LHCN-M2 (cell line): ENCODE data around the gene RBPJ. TPM values are rescaled to one million over a fixed set of nuclear protein-coding genes. Genes with fewer than 3 reads are reported as not detected.

ENCODE experiments used
- DNase-seq: peaks from one replicate; pipeline ENCODE4 v3.0.0-alpha.2; 2012; ENCODE audit warnings: low read depth
- total RNA-seq: library from RNA; depleted of rRNA; stranded (reverse); fragments of >200 nt; gene quantifications from 2 replicates; pipeline ENCODE4 v1.2.3, GENCODE V29; 2014

RBPJ gene
- total RNA-seq, 1 experiment from 2014 or later: 133 TPM

DNA sequence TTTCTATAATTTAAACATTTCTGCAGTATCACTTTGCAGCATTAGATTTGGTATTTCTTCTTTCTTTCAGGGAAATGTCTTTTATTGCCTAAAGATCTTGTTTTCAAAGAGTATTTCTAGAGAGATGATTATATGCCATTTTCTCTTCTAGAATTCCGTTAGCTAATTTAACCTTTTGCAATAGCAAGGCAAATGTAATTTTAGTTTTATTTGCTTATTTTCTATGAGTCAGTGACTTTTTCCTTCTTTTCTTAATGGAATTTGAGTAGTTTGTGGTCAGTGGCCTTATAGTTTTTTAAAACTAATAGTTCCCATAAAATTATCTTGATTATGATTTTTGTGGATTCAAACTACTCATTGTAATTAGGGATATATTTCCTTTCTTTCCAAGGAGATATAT lies 97.3 kb downstream of the RBPJ start:
- DNase-seq: no peak

DNA sequence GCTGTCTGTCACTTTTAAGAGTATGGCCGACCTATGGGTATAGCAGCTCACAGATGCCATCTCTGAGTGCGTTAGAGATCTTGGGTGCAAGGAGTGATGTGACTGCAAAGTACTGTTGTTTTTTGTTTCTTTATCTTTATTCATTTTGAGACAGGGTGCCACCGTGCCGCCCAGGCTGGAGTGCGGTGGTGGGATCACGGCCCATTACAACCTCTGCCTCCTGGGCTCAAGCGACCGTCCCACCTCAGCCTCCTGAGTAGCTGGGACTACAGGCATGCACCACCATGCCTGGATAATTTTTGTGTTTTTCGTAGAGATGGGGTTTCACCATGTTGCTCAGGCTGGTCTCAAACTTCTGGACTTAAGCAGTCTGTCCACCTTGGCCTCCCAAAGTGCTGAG lies 98.0 kb downstream of the RBPJ start:
- no peak for DNase-seq

DNA sequence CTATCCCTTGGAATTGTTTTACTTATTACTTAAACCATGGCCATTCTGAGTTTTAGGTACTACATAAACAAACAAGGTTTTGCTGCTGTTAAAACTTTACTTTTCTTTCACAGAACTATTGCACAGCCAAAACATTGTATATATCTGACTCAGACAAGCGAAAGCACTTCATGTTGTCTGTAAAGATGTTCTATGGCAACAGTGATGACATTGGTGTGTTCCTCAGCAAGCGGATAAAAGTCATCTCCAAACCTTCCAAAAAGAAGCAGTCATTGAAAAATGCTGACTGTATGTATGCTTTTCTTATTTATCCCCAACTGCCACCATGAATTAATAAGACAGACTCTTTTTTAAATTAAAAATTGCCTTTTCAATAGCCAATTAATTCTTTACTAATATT lies 99.6 kb downstream of the RBPJ start:
- DNase-seq: peak; percentile 30

DNA sequence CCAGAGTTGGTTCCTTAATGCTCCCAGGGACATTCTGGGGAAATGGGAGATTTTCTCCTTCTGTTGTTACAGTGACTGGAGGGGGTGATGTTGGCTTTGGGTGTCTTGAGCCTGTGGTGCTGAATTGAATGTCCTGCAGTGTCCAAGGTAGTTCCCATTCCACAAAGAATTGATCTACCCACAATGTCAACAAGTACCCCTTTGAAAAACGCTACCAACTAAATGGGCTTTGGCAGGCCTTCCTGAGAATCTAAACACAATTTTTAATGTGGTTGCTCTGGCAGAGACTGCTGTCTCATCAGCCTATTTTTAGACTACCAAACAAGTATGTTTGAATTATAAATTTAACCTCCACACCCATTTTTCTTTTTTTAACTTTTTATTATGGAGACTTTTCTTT lies 100.1 kb downstream of the RBPJ start:
- DNase-seq: peak; percentile 30

DNA sequence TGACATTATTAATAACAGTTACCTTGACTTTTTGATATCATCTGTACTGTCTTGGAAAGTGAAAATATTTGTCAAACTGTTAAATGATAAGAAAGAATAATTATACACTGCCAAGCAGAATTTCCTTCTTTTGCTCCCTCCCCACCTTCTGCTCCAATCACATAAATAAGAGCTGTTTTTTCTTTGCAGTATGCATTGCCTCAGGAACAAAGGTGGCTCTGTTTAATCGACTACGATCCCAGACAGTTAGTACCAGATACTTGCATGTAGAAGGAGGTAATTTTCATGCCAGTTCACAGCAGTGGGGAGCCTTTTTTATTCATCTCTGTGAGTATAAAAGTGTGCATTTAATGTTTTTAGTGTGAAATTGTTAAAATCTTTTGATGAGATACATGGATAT lies 103.3 kb downstream of the RBPJ start:
- no peak for DNase-seq

DNA sequence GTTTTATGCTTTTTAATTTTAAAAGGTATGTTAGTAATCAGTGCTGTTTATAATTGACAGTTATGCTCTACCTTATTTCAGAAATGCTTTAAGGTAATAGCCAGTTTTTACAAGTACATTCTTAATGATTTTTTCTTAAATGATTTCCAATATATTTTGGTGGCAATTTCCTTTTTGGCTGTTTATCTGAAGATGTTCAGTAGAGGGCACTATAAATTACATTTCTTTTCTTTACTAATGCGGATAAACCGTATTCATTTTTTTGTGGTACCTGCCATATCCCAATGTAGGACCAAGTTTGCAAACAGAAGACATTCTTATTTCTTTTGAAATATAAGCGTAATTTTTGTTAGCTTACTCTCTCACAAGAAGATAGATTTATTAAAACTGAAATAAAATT lies 104.0 kb downstream of the RBPJ start:
- DNase-seq: no peak

DNA sequence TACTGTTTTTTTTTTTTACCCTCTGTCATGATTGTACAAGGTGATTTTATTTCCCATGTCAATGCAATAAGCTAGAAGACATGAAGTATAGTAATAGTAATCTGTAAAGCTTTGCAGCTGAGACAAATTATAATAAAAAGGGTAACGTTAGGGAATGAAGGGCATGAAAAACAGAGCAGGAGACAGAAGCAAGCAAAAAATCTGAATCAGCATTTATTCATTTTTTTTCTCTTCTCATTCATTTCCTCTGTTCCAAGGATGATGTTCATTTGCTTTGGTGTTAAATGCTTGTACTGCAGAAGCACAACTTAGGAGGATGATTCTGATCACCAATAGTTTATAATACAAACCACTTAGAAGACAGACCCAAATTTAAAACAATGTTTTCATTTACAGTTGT lies 105.1 kb downstream of the RBPJ start:
- DNase-seq: no peak

DNA sequence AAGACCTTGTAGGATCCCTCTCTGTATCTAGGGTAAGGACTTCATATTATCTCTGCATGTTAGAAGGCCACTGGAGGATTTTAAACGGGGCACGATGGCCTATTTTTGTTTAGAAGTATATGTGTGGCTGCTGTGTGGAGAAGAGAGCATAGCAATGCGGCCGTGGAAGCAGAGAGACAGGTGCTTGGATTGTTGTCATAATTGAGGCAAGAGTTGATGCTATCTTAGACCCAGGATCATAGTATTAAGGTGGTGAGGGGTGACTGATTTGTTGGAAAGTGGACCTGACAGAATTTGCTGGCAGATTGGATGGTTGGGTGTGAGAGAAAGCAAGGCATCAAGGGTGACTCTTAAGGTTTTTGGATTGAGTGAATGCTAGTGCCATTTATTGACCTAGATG lies 106.1 kb downstream of the RBPJ start:
- no peak for DNase-seq

DNA sequence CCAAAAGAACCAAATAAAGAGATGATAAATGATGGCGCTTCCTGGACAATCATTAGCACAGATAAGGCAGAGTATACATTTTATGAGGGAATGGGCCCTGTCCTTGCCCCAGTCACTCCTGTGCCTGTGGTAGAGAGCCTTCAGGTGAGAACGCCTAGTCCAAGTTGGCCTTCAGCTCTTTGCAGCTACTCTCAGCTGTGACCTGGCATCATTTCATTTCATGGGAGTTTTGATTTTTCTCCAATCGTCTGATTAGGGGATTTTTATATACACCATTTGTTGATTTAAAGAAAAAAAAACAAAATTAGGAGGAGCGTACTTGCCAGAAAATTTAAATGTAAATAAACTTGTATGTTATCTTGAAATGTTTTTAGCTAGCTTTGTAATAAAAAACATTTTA lies 109.1 kb downstream of the RBPJ start:
- no peak for DNase-seq

DNA sequence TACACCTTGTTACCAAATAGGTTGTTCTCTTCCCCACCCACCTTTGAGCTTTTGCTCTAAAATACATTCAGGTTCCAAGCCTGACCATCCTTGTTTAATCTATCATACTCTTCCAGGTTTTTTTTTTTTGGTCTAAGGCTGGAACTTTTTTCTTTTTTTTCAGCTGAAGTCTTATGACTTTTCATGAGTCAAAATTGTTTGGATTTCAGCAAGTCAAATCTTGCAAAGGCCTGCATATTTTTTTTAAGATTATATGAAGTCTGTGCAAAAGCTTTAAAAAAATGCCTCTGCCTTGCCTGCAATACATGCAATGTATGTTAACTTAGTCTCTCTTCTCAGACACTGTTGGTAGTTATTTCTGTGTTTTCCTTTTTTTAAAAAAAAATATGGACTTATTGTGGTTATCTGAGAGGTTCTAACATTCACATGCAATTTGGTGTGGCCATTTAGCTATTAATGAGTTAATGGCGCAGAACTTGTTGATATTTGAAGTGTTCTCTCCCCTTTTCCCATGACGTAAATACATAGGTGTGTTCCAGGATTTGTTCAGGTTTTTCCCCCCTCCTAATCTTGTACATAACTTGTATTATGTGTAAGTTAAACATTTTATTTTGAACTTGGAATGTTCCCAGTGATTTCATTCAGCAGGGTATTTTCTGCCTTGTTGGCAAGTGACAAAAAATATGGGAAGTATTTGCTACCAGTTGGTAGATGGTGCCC lies 110.8 kb downstream of the RBPJ start:
- peak; percentile 24 for DNase-seq

DNA sequence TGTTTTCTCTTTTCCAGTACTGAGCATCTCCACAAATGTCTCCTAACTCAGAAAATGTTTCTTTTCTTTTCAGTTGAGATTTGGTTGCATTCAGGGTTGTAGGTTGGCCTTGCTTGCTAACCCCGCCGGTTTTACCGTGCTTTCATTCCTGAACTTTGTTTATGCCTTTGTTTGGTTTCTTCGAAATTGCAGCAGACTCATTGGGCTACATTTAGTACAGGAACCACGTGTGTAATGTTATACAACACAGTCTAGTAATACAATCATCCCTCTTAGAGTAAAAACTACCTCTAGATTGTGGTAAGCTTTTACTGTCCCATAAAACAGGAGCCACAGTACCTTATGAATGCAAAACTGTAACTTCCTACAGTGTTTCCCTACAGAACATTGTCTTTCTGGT lies 111.6 kb downstream of the RBPJ start:
- DNase-seq: peak; percentile 17

DNA sequence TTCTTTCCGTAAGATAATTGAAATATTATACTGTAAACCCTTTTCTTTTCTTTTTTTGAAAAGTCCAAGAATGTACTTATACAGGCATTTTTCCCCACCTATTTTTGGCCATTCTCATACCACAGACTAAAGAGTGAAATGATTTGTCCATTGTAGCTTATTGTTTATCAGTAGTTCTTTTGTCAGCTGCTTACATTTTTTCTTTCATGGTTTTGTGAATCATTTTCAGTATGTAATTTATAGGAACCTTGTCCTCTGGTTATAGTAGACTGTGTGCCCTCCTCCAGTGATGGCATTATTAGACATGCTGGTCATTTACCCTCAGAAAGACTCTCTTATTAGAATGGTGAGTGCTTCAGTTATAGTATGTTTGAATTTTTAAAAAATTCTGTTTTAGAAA lies 112.7 kb downstream of the RBPJ start:
- DNase-seq: peak; percentile 73

DNA sequence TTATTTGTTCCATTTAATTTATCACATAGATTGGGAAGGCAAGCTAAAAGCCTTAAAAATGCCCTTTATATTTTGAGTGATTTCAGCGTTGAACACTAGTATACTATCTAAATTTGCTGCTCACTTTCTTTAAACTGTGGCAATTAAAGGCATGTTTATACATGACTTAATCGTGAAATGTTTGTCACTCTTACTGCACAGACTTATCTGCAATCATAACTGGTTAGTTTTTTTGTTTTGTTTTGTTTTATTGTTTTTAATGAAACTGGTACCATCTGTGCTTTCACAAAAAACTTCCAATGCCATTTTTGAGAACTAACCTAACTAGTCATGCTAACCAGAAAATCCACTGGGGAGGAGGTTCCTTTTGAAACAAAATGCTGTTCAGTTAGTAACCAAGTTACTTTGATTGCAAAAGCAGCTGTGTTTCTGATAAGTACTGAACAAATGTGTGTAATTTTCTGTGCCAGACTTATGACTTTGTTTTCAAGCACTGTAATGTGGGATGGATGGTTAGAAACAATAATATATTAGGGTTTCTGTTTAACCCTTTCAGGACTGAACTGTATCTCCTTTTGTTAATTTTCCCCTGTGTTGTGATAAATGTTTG lies 113.3 kb downstream of the RBPJ start:
- DNase-seq: peak; percentile 85

DNA sequence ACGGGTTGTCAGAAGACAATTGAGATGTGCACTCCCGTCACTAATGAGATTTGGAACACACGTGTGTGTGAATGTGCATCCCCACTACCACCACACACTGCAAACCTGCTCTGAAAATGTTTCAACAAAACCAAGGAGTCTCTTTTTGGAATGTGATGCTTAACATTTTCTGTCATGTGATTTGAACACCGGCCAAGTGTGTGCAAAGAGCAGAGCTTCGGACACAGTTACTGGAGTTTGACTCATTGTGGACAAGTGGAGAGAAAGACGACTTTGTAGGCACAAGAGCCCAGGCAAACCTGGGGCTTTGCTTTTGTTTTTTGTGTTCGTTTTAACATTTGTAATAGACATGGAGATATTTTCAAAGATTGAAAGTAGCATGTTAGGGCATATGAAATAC lies 120.3 kb downstream of the RBPJ start:
- peak; percentile 66 for DNase-seq

DNA sequence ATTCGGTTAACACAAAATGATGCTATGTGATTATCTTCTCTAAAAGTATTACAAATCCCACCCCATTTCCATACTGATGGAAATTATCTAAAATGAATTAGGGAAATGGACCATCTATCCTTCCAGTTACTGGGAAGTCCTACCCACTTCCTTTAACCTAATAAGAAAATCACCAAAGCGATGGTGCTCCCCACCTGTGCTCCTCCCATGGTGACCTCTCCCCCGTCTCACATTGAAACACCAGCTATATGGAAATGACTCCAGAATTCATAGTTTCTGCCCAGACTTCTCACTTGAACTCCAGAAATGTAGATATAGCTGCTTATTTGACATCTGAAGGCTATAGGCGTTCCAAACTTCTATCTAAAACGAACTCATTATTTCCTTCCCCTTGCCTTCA lies 121.0 kb downstream of the RBPJ start:
- DNase-seq: no peak

DNA sequence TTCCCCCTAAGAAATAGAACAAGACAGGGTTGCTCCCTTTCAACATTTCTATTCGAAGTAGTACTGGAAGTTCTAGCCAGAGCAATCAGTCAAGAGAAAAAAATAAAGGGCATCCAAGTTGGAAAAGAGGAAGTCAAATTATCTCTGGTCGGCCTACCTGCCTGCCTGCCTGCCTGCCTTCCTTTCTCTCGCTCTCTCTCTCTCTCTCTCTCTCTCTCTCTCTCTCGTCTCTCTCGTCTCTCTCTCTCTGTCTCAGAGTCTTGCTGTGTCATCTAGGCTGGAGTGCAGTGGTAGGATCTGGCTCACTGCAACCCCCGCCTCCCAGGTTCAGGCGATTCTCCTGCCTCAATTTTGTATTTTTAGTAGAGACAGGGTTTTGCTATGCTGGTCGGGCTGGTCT lies 126.6 kb downstream of the RBPJ start:
- DNase-seq: no peak

DNA sequence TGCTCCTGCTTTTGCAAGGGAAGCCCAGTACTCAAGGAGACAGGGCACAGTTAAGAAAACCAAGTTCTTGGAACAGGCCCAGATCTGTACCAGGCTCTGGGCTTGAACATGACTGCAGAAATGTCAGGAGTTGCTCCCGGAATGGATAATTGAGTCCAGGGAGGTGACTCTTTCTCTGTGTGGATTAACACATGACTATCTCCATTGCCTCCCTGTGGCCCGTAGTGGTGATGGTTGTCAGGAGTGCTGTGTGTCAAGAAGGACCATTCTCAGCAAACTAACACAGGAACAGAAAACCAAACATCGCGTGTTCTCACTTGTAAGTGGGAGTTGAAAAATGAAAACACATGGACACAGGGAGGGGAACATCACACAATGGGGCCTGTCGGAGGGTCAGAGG lies 129.6 kb downstream of the RBPJ start:
- peak; percentile 29 for DNase-seq

DNA sequence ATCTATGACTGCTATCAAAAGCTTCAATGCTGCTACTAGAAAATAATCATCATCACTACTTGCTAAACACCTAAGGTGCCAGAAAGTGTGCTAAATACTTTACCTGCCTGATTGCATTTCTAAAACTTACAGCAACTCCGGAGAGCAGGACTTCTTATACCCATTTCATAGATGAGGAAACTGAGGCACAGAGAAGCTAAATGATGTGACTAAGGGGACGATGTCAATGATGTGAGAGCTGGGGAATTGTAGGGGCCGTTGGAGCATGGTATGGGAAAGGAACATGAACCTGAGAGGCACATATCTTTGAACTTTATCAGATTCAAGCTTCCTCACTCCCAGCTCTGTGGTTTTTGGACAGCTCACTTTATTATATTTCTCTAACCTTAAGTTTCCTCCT lies 130.8 kb downstream of the RBPJ start:
- DNase-seq: peak; percentile 20

DNA sequence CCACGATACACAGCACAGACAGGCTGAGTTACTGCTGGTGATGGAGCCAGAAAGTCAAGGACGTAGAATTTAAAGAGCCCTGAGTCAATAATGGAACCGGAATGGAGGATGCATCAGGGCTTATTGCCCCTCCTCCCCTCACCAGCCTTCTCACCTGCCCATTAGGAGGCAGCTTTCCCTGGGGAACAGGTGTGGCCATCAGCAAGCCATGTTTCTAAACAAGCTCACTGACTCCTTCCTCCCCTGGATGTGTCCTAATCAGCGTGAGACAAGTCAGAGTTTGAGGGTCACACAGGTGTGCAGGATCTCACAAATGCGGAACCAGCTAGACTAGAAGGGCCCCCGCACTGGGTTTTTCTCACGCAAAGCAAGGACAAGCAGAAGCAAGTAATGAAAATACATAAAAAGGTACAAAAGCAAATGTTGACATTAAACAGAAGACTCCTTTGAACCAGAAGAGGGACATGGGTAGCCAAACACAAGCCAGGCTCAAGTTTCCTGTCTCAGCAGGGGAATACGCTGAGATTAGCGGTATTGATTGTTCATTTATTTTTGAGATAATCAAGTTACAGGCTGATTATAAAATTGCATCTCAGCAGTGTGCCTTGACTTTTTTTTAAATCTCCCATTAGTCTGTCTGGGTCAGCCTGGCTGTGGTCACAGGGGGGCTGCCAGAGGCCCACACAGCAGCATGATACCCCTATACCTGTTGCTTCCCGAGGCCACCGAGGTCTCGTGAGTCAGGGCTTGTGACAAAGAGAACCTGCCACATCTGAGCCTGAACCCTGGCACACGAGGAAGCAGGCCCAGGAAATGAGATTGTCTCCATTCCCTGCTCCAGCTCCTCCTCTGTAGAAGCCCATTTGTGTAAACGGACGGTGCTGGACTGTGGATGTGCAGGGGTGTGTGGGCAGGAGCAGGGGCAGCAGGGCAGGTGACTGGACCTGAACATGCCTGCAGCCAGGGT lies 132.0 kb downstream of the RBPJ start:
- DNase-seq: no peak

DNA sequence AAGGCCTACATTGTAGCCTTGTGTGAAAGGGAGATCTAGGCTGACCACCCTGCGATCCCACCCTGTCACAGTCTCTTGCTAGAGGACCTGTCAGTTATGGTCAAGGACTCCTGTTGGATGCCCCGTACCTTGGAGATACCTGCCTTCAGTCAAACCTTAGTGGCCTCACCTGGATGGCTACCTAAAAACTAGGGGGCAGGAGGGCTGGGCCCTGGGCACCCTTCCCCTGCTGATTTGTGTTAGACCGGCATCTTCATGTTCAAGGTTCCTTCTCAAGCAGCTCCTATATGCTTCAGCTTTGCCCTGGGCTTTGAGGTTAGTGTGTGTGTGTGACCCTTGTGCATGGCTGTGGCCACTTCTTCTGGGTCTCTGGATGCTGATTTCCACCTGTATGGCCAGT lies 134.1 kb downstream of the RBPJ start:
- DNase-seq: no peak

DNA sequence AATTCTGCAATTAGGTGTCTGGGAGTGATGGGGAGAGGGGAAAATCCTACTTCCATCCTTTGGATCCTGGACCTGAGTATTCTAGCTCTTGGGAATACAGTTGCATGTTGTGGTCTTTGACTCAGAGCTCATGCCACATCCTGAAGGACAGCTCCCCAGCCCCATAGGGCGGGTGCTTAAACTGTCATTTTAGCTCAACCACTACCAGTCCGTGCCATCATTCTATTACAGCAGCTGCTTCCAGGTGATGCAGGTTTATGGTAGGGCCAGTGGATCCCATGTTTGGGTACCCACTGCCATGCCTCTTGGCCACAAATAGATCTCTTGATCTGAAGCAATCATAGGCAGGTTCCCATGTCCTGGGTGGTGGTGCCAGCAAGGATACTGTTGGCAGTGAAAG lies 134.8 kb downstream of the RBPJ start:
- DNase-seq: peak; percentile 81

DNA sequence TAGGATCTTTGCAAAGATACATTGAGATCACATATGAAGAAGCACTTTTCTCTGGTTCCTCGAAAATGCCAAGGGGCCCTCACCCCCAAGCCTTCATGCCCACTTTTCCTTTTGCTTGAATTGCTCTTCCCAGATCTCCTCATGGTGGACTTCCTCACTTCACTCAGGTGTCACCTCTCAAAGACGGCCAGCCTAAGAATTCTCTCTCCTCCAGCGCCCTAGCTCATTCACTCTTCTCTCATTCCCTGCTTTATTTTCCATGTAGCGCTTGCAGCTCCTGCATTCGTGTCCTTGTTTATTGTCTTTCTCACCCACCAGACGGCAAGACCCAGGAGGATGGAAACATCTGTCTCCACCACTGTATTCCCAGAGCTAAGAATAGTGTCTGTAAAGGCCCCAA lies 136.6 kb downstream of the RBPJ start:
- no peak for DNase-seq

DNA sequence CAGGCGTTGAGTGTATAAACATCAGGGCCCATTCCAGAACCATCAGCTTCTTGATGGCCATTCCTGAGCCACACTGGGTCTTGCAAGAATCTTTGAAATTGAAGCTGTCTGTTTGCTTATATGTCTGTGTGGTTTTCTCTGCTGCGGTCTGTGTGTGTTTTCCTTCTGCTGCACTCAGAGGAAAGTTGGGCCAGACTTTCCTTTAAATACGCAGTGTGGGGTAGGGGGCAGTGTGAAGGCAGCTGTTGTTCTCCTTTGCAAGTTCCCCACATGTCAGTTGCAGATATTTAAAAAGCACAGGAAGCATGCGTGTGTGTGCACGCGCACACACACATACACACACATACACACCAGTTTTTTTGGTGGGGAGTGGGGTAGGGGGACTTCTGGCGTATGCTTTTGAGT lies 137.3 kb downstream of the RBPJ start:
- DNase-seq: peak; percentile 57
